Tibial nerve (tissue), 4 donors: ENCODE data around the gene ZFP90.

Experiments
- CTCF ChIP-seq, 5 experiments: fragments of 200-600 bp in 3 of 5; fragments of 450-650 bp in 2 of 5; sonication (generic) in 3 of 5; IDR thresholded peaks; one replicate each; pipeline ENCODE4 v1.5.1; 2016 to 2019; ENCODE audit warnings: antibody characterized with exemption in 5 of 5, mild to moderate bottlenecking in 3 of 5, moderate library complexity in 2 of 5
- EP300 ChIP-seq, 2 donors: sonication (generic); formaldehyde crosslinking; IDR thresholded peaks; one replicate each; pipeline ENCODE4 v1.6.1; 2017; ENCODE audit warnings: antibody characterized with exemption in 2 of 2, mild to moderate bottlenecking in 1 of 2
- POLR2A ChIP-seq, 2 donors: fragments of 450-650 bp; IDR thresholded peaks; one replicate each; pipeline ENCODE4 v1.6.1; 2017; ENCODE audit warnings: antibody characterized with exemption in 2 of 2, mild to moderate bottlenecking in 2 of 2, moderate library complexity in 2 of 2

DNA sequence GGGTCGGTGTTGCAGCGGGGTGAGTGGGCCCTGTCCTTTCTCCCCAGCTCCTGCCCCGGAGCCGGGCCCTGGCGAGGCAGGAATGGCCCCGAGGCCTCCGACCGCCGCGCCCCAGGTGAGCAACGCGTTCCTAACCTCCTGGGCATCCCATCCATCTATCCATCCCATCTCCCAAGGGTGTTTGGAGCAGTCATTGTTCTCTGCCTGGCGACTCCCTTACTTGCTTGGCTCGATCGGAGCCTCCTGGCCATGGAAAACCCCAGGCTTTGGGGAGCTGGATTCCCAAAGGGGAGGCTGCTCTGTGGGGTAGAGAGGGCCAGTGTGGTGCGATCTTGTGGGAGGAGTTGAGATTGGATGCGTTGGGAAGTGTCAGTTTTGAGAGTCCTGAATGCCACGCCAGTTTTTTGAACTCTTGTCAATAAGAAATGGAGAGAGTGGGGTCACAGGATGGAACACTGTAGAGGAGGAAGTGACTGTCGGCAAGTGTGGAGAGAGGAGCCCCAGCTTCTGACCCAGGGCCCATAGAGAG is 684 bp downstream of the ZFP90 start:
- TF ChIP-seq CTCF (IDR thresholded peaks at IDR 0.05) = no peak
- no peak for TF ChIP-seq EP300 (IDR thresholded peaks at IDR 0.05)
- TF ChIP-seq POLR2A (IDR thresholded peaks at IDR 0.05) = no peak
